A673 (cell line): ENCODE measurements around the gene SPRTN.

ENCODE experiments used
- EZH2 ChIP-seq: fragments of 200-600 bp; sonication (generic); IDR thresholded peaks from 2 replicates; pipeline ENCODE4 v1.6.1; 2017; ENCODE audit warnings: borderline replicate concordance, low read depth, mild to moderate bottlenecking, mixed read lengths, antibody characterized with exemption, low read length; ENCODE audit not compliant: poor library complexity, severe bottlenecking
- TF ChIP-seq, protein P1 (sequence below): fragments of 300-800, 200-600 bp; sonication (generic); conservative IDR thresholded peaks from 2 replicates; pipeline ENCODE4 v1.5.1; 2017; ENCODE audit warnings: low read depth, mild to moderate bottlenecking, antibody characterized with exemption, low read length, moderate library complexity, mixed read lengths

DNA sequence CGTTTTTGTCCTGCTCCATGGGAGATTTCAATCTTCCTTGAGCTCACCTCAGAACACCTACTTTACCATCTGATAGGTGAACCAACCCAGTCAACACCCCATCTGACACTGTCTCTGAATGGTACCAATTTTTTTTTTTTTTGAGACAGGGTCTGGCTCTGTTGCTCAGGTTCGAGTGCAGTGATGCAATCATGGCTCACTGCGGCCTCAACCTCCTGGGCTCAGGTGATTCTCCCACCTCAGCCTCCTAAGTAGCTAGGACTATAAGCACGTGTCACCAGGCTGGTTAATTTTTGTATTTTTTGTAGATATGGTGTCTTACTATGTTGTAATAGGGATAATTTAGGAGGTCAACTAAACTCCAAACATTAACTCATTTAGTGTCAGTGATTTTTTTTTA, 36.3 kb downstream of the SPRTN start:
- TF ChIP-seq, protein P1, sequence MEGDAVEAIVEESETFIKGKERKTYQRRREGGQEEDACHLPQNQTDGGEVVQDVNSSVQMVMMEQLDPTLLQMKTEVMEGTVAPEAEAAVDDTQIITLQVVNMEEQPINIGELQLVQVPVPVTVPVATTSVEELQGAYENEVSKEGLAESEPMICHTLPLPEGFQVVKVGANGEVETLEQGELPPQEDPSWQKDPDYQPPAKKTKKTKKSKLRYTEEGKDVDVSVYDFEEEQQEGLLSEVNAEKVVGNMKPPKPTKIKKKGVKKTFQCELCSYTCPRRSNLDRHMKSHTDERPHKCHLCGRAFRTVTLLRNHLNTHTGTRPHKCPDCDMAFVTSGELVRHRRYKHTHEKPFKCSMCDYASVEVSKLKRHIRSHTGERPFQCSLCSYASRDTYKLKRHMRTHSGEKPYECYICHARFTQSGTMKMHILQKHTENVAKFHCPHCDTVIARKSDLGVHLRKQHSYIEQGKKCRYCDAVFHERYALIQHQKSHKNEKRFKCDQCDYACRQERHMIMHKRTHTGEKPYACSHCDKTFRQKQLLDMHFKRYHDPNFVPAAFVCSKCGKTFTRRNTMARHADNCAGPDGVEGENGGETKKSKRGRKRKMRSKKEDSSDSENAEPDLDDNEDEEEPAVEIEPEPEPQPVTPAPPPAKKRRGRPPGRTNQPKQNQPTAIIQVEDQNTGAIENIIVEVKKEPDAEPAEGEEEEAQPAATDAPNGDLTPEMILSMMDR, result no peak
- TF ChIP-seq EZH2, result no peak
